CD4-positive, alpha-beta memory T cell (primary cell): Measurements from ENCODE around the gene CRTAC1. TPM values are rescaled to one million over a fixed set of nuclear protein-coding genes. Genes with fewer than 3 reads are reported as not detected.
"Not testable (repeated sequence)": the region's sequence is repeated elsewhere in the genome, so short reads cannot be mapped to it uniquely, and the experiment has no call there.

ENCODE experiments used
- CTCF ChIA-PET: fragments of 350-600 bp; sonication (Branson Sonifier 250); formaldehyde crosslinking; loops from one replicate; lab custom pipeline; 2021; ENCODE audit warnings: inconsistent platforms; ENCODE audit not compliant: partially characterized antibody; lab: Charles Lee
- POLR2A ChIA-PET: fragments of 350-600 bp; sonication (Branson Sonifier 250); formaldehyde crosslinking; loops from one replicate; lab custom pipeline; 2021; ENCODE audit not compliant: partially characterized antibody; lab: Charles Lee
- DNase-seq, 5 donors: peaks; one replicate each; pipeline versions ENCODE4 v3.0.0 to v3.0.0-alpha.2; 2020 to 2022; ENCODE audit warnings: mixed read lengths in 1 of 5
- H3K27ac ChIP-seq: one replicate; pipeline ENCODE4 v1.7.0; 2013; ENCODE audit warnings: low read depth, low read length
- H3K27me3 ChIP-seq: 2 replicates; pipeline ENCODE4 v1.7.0; 2013; ENCODE audit warnings: mild to moderate bottlenecking, low read length, moderate library complexity; ENCODE audit not compliant: insufficient read depth
- H3K36me3 ChIP-seq: 2 replicates; pipeline ENCODE4 v1.7.0; 2013; ENCODE audit warnings: mild to moderate bottlenecking, low read length, moderate library complexity; ENCODE audit not compliant: insufficient read depth
- H3K4me1 ChIP-seq: 2 replicates; pipeline ENCODE4 v1.7.0; 2013; ENCODE audit warnings: mild to moderate bottlenecking, low read length, moderate library complexity; ENCODE audit not compliant: insufficient read depth
- H3K4me3 ChIP-seq, 2 donors: one replicate each; pipeline ENCODE4 v1.7.0; 2013; ENCODE audit warnings: low read length in 2 of 2, mild to moderate bottlenecking in 1 of 2
- H3K9me3 ChIP-seq, 2 donors: one replicate each; pipeline ENCODE4 v1.7.0; 2013; ENCODE audit warnings: low read length in 2 of 2, control low read depth in 1 of 2; ENCODE audit not compliant: control insufficient read depth in 1 of 2
- H3K27ac Mint-ChIP-seq, 7 donors: one replicate each; pipeline ENCODE4 v1.8.0; 2020 to 2021; ENCODE audit warnings: mixed read lengths in 7 of 7, mild to moderate bottlenecking in 6 of 7, inconsistent platforms in 3 of 7, moderate library complexity in 3 of 7
- H3K27me3 Mint-ChIP-seq, 2 donors: one replicate each; pipeline ENCODE4 v1.8.0; 2020 to 2021; ENCODE audit warnings: mixed read lengths in 2 of 2
- H3K36me3 Mint-ChIP-seq, 2 donors: one replicate each; pipeline ENCODE4 v1.8.0; 2020 to 2021; ENCODE audit warnings: mixed read lengths in 2 of 2, inconsistent platforms in 1 of 2, mild to moderate bottlenecking in 1 of 2
- H3K4me1 Mint-ChIP-seq, 4 donors: one replicate each; pipeline ENCODE4 v1.8.0; 2020 to 2021; ENCODE audit warnings: mixed read lengths in 4 of 4, mild to moderate bottlenecking in 1 of 4
- H3K4me3 Mint-ChIP-seq, 8 donors: one replicate each; pipeline ENCODE4 v1.8.0; 2020 to 2021; ENCODE audit warnings: mixed read lengths in 8 of 8, mild to moderate bottlenecking in 7 of 8, moderate library complexity in 6 of 8, inconsistent platforms in 3 of 8
- H3K9me3 Mint-ChIP-seq, 8 donors: one replicate each; pipeline ENCODE4 v1.8.0; 2020 to 2021; ENCODE audit warnings: mixed read lengths in 8 of 8, mild to moderate bottlenecking in 5 of 8, inconsistent platforms in 3 of 8, moderate library complexity in 1 of 8
- intact Hi-C: fragments of 100-400 bp; cut with micrococcal nuclease; formaldehyde crosslinking; loops from one replicate; pipeline ENCODE4 v1.15.1; 2023
- polyA plus RNA-seq, 2 donors: library from polyadenylated mRNA; unstranded; fragments of 300-500 nt; fragmentation: Illumina TruSeq; gene quantifications; one replicate each; pipeline ENCODE4 v1.2.3, GENCODE V29; 2021
- total RNA-seq, 2 experiments: library from RNA; stranded (reverse); gene quantifications; one replicate each; pipeline ENCODE4 v1.2.3, GENCODE V29; 2021

The CRTAC1 gene
- total and polyA plus RNA-seq, 4 experiments from 2014 or later = not detected

DNA sequence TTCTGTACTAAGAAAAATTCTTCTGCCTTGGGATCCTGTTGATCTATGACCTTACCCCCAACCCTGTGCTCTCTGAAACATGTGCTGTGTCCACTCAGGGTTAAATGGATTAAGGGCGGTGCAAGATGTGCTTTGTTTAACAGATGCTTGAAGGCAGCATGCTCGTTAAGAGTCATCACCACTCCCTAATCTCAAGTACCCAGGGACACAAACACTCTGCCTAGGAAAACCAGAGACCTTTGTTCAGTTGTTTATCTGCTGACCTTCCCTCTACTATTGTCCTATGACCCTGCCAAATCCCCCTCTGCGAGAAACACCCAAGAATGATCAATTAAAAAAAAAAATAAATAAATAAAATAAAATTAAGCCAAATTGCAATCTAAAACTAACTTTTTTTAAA lies 188.3 kb downstream of the CRTAC1 start:
- H3K27me3 Mint-ChIP-seq, POLR2A ChIA-PET, intact Hi-C loops, H3K4me1 ChIP-seq, H3K27ac Mint-ChIP-seq, H3K4me3 ChIP-seq, CTCF ChIA-PET, H3K9me3 Mint-ChIP-seq, H3K27ac ChIP-seq, DNase-seq, H3K36me3 Mint-ChIP-seq, H3K4me3 Mint-ChIP-seq, H3K27me3 ChIP-seq, H3K9me3 ChIP-seq, H3K36me3 ChIP-seq: not testable (repeated sequence)
- H3K4me1 Mint-ChIP-seq = peaks cover 10 to 21% (median 15%) of the 10 kb centered on the region in 4 donors

DNA sequence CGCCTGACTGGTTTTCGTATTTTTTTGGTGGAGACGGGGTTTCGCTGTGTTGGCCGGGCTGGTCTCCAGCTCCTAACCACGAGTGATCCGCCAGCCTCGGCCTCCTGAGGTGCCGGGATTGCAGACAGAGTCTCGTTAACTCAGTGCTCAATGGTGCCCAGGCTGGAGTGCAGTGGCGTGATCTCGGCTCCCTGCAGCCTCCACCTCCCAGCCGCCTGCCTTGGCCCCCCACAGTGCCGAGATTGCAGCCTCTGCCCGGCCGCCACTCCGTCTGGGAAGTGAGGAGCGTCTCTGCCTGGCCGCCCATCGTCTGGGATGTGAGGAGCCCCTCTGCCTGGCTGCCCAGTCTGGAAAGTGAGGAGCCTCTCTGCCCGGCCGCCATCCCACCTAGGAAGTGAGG lies 189.3 kb downstream of the CRTAC1 start:
- H3K9me3 ChIP-seq, H3K27me3 ChIP-seq, DNase-seq, POLR2A ChIA-PET, intact Hi-C loops, H3K9me3 Mint-ChIP-seq, H3K27ac ChIP-seq, H3K4me1 ChIP-seq, H3K27ac Mint-ChIP-seq, H3K36me3 ChIP-seq, H3K4me3 Mint-ChIP-seq, H3K4me3 ChIP-seq, H3K27me3 Mint-ChIP-seq, CTCF ChIA-PET: not testable (repeated sequence)
- peaks cover 9 to 21% (median 14%) of the 10 kb centered on the region in 4 donors for H3K4me1 Mint-ChIP-seq
- H3K36me3 Mint-ChIP-seq = peaks cover 1 to 11% of the 10 kb centered on the region in 2 donors

- Histone ChIP-seq H3K27me3 (no peaks in the 10 kb centered on the region), H3K27ac (no peak overlapping the region), H3K9me3 (no peaks in the 10 kb centered on the region), H3K4me3 (no peak overlapping the region), H3K36me3 (no peaks in the 10 kb centered on the region), H3K4me1 (no peaks in the 10 kb centered on the region)
- no peak overlapping the region for H3K4me3 Mint-ChIP-seq
- peaks cover 0 to 5% (median 0%) of the 10 kb centered on the region in 8 donors for H3K9me3 Mint-ChIP-seq
- H3K27ac Mint-ChIP-seq = no peak overlapping the region
- no peaks in the 10 kb centered on the region for H3K27me3 Mint-ChIP-seq
- peaks cover 6 to 19% (median 13%) of the 10 kb centered on the region in 4 donors for H3K4me1 Mint-ChIP-seq
- H3K36me3 Mint-ChIP-seq = peaks cover 1 to 13% of the 10 kb centered on the region in 2 donors
- ChIA-PET CTCF (no interaction called here), POLR2A (interaction anchor here (0.8 kb wide), 1 partner anchor 9 kb away, joined by 3 read pairs; no protein-coding TSS in a partner anchor)
- no peak for DNase-seq
- intact Hi-C loops = no loop called here
Observed at GRCh38 chr10:97838091-97838490, 192.3 kb downstream of the CRTAC1 start.

DNA sequence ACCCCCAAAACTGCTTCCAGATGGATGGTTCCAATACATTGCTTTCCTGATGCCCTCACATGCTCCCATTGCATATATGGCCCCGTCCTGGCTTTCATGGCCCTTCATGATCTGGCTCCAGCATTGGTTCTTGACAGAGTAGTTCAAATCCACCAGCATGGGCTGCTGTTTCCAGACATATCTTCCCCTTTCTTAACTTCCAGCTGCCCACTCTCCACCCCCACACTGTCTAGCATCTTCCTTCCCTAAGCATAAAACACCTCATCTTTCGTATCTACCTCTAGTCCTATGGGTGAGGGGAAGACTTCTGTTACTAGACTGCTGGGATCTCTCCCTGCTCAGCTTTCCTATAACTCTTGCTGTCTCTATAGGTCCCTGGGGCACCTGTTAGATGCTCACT lies 194.0 kb downstream of the CRTAC1 start:
- POLR2A ChIA-PET = no interaction called here
- peak overlapping the region in 1 of 7 donors; percentile 15 for H3K27ac Mint-ChIP-seq
- Histone ChIP-seq H3K27ac (no peak overlapping the region), H3K9me3 (no peaks in the 10 kb centered on the region), H3K27me3 (no peaks in the 10 kb centered on the region), H3K36me3 (no peaks in the 10 kb centered on the region), H3K4me3 (no peak overlapping the region), H3K4me1 (no peaks in the 10 kb centered on the region)
- intact Hi-C loops = no loop called here
- H3K36me3 Mint-ChIP-seq = peaks cover 0 to 13% of the 10 kb centered on the region in 2 donors
- CTCF ChIA-PET = no interaction called here
- no peak overlapping the region for H3K4me3 Mint-ChIP-seq
- H3K27me3 Mint-ChIP-seq = no peaks in the 10 kb centered on the region
- H3K4me1 Mint-ChIP-seq = peaks cover 2 to 15% (median 10%) of the 10 kb centered on the region in 4 donors
- H3K9me3 Mint-ChIP-seq = peaks cover 0 to 5% (median 0%) of the 10 kb centered on the region in 8 donors
- DNase-seq = no peak

GRCh38 chr10:97831259-97831658 lies 199.2 kb downstream of the CRTAC1 start:
- no peaks in the 10 kb centered on the region for H3K27me3 ChIP-seq
- ChIA-PET POLR2A (interaction anchor here (3.0 kb wide), 1 partner anchor 19 kb away, joined by 23 read pairs; the partner anchor contains the start of gene GOLGA7B), CTCF (interaction anchor here (1.6 to 6.2 kb wide), 3 partner anchors 36 to 39 kb away, joined by 7 to 31 read pairs (median 7); no protein-coding TSS in a partner anchor)
- intact Hi-C loops = no loop called here
- no peak overlapping the region for H3K27ac ChIP-seq
- H3K9me3 Mint-ChIP-seq = peaks cover 0 to under 1% (median 0%) of the 10 kb centered on the region in 8 donors
- H3K4me3 ChIP-seq = no peak overlapping the region
- no peaks in the 10 kb centered on the region for H3K27me3 Mint-ChIP-seq
- H3K36me3 Mint-ChIP-seq = peaks cover 0 to 3% of the 10 kb centered on the region in 2 donors
- H3K4me3 Mint-ChIP-seq = no peak overlapping the region
- H3K4me1 Mint-ChIP-seq = peaks cover 18 to 34% (median 21%) of the 10 kb centered on the region in 4 donors
- DNase-seq = no peak
- H3K36me3 ChIP-seq = no peaks in the 10 kb centered on the region
- H3K27ac Mint-ChIP-seq = peak overlapping the region in 3 of 7 donors; percentile 12 to 25 (median 15)
- no peaks in the 10 kb centered on the region for H3K9me3 ChIP-seq
- H3K4me1 ChIP-seq = peaks cover 28% of the 10 kb centered on the region

DNA sequence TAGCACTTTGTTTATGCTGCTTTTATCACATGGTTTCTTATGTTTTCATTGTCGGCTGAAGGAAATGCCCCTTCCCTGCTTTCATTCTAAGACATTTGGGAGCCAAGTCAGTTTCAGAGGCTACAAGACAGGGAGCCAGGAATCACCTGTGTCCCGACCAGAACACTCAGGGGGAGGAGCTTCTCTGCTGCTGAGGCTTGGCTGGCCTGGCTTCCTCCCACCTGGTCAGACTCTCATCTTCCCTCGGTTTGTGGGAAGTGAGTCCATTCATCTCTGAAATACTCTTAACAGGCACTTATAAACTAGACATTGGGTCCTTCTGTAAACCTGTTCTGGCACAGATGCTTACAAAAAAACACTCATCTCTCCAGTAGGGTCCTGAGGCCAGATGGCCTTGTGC lies 200.4 kb downstream of the CRTAC1 start:
- Histone ChIP-seq H3K9me3 (no peaks in the 10 kb centered on the region), H3K4me3 (no peak overlapping the region), H3K27ac (no peak overlapping the region), H3K27me3 (no peaks in the 10 kb centered on the region), H3K4me1 (peaks cover 28% of the 10 kb centered on the region), H3K36me3 (no peaks in the 10 kb centered on the region)
- H3K27ac Mint-ChIP-seq = peak overlapping the region in 4 of 7 donors; percentile 32 to 70 (median 54)
- H3K4me1 Mint-ChIP-seq = peaks cover 18 to 34% (median 21%) of the 10 kb centered on the region in 4 donors
- ChIA-PET CTCF (interaction anchor here (0.7 to 6.2 kb wide), 6 partner anchors 20 to 808 kb away, joined by 3 to 31 read pairs (median 7); partner anchors contain the start of gene GOLGA7B), POLR2A (interaction anchor here (1.6 to 3.0 kb wide), 2 partner anchors 13 to 20 kb away, joined by 4 to 23 read pairs; partner anchors contain the start of gene GOLGA7B)
- intact Hi-C loops = no loop called here
- H3K36me3 Mint-ChIP-seq = no peaks in the 10 kb centered on the region
- no peaks in the 10 kb centered on the region for H3K27me3 Mint-ChIP-seq
- H3K9me3 Mint-ChIP-seq = no peaks in the 10 kb centered on the region
- peak overlapping the region in 1 of 8 donors; percentile 49 for H3K4me3 Mint-ChIP-seq
- DNase-seq = no peak

GRCh38 chr10:97828721-97829120 lies 201.7 kb downstream of the CRTAC1 start:
- Mint-ChIP-seq H3K4me1 (peaks cover 18 to 34% (median 21%) of the 10 kb centered on the region in 4 donors), H3K4me3 (peak overlapping the region in 5 of 8 donors; percentile 18 to 64 (median 53)), H3K27ac (peak overlapping the region; percentile 56 to 81 (median 66)), H3K36me3 (no peaks in the 10 kb centered on the region), H3K27me3 (no peaks in the 10 kb centered on the region), H3K9me3 (no peaks in the 10 kb centered on the region)
- CTCF ChIA-PET = interaction anchor here (1.3 to 6.2 kb wide), 4 partner anchors 15 to 120 kb away, joined by 3 to 31 read pairs (median 7); no protein-coding TSS in a partner anchor
- H3K4me3 ChIP-seq = no peak overlapping the region
- POLR2A ChIA-PET = interaction anchor here (0.9 to 3.0 kb wide), 3 partner anchors 9 to 21 kb away, joined by 3 to 23 read pairs (median 4); partner anchors contain the start of gene GOLGA7B
- H3K9me3 ChIP-seq = no peaks in the 10 kb centered on the region
- no peaks in the 10 kb centered on the region for H3K27me3 ChIP-seq
- intact Hi-C loops = no loop called here
- no peaks in the 10 kb centered on the region for H3K36me3 ChIP-seq
- DNase-seq = peak in 3 of 5 donors; percentile 9 to 20 (median 19)
- H3K27ac ChIP-seq = no peak overlapping the region
- peaks cover 28% of the 10 kb centered on the region for H3K4me1 ChIP-seq
